BLaER1 treated with 17β-estradiol and CSF1 and Interleukin-3, amounts not matched to agents 10 nM and 100 nM (cell line): ENCODE measurements around the gene RSBN1.

Experiments
- H3K27ac ChIP-seq, 11 experiments: shearing (Covaris generic); formaldehyde crosslinking; 2 replicates each; pipeline ENCODE4 v1.8.1; 2022
- H3K27me3 ChIP-seq, 11 experiments: shearing (Covaris generic); formaldehyde crosslinking; 2 replicates each; pipeline ENCODE4 v1.8.1; 2022
- H3K36me3 ChIP-seq, 11 experiments: shearing (Covaris generic); formaldehyde crosslinking; 2 replicates each; pipeline ENCODE4 v1.8.1; 2022
- H3K4me1 ChIP-seq, 10 experiments: shearing (Covaris generic); formaldehyde crosslinking; 2 replicates each; pipeline ENCODE4 v1.8.1; 2022
- H3K4me2 ChIP-seq, 11 experiments: shearing (Covaris generic); formaldehyde crosslinking; 2 replicates each; pipeline ENCODE4 v1.8.1; 2022
- H3K4me3 ChIP-seq, 10 experiments: shearing (Covaris generic); formaldehyde crosslinking; 2 replicates each; pipeline ENCODE4 v1.8.1; 2022
- H3K9ac ChIP-seq, 11 experiments: shearing (Covaris generic); formaldehyde crosslinking; 2 replicates each; pipeline ENCODE4 v1.8.1; 2022
- H3K9me3 ChIP-seq, 11 experiments: shearing (Covaris generic); formaldehyde crosslinking; replicated peaks in 1 of 11; 2 replicates each; pipeline ENCODE4 v1.8.1; 2022
- H4K20me1 ChIP-seq, 11 experiments: shearing (Covaris generic); formaldehyde crosslinking; 2 replicates each; pipeline ENCODE4 v1.8.1; 2022
- Cebpa-rat ChIP-seq, 11 experiments: shearing (Covaris generic); IDR thresholded peaks; 2 replicates each; pipeline ENCODE4 v1.8.1; 2022

The RSBN1 gene

GRCh38 chr1:113793878-113794834, 18.1 kb downstream of the RSBN1 start:
- Histone ChIP-seq H3K9ac (no peak overlapping the region), H3K4me2 (peak overlapping the region in 8 of 11 experiments; percentile 49 to 79 (median 68); a peak in 14 of 22 replicates), H3K27me3 (no peaks in the 10 kb centered on the region), H3K9me3 (peaks cover 0 to 64% (median 38%) of the 10 kb centered on the region in 11 experiments; a peak in 17 of 22 replicates), H4K20me1 (peaks cover 0 to 36% (median 6%) of the 10 kb centered on the region in 11 experiments; a peak in 10 of 22 replicates), H3K4me1 (peaks cover 25 to 55% (median 41%) of the 10 kb centered on the region in 10 experiments), H3K36me3 (peaks cover 47 to 83% (median 67%) of the 10 kb centered on the region in 11 experiments), H3K27ac (peak overlapping the region in 2 of 11 experiments; percentile 33 to 62; a peak in 2 of 22 replicates), H3K4me3 (0 out of 20 replicates have a peak overlapping the region, but pooled peaks of 1 of the 10 experiments have one; percentile 0)
- no peak for TF ChIP-seq Cebpa-rat (IDR thresholded peaks at IDR 0.05)

GRCh38 chr1:113792986-113793385, 19.3 kb downstream of the RSBN1 start:
- Histone ChIP-seq H3K27ac (peak overlapping the region in 6 of 11 experiments; percentile 11 to 62 (median 50); a peak in 7 of 22 replicates), H3K36me3 (peaks cover 51 to 83% (median 69%) of the 10 kb centered on the region in 11 experiments), H3K27me3 (no peaks in the 10 kb centered on the region), H3K4me2 (peak overlapping the region in 10 of 11 experiments; percentile 1 to 79 (median 60); a peak in 18 of 22 replicates), H3K4me1 (peaks cover 25 to 57% (median 41%) of the 10 kb centered on the region in 10 experiments), H4K20me1 (peaks cover 0 to 35% (median 0%) of the 10 kb centered on the region in 11 experiments; a peak in 4 of 22 replicates), H3K9me3 (peaks cover 0 to 64% (median 41%) of the 10 kb centered on the region in 11 experiments; a peak in 17 of 22 replicates), H3K4me3 (peak overlapping the region in 1 of 10 experiments; percentile 38; a peak in 1 of 20 replicates), H3K9ac (no peak overlapping the region)
- no peak for TF ChIP-seq Cebpa-rat (IDR thresholded peaks at IDR 0.05)

GRCh38 chr1:113792471-113792870, 19.8 kb downstream of the RSBN1 start:
- H3K4me2 ChIP-seq, result peak overlapping the region; percentile 1 to 79 (median 55); a peak in 19 of 22 replicates
- TF ChIP-seq Cebpa-rat (IDR thresholded peaks at IDR 0.05), result no peak
- no peaks in the 10 kb centered on the region for H3K27me3 ChIP-seq
- peaks cover 0 to 60% (median 36%) of the 10 kb centered on the region in 11 experiments; a peak in 17 of 22 replicates for H3K9me3 ChIP-seq
- peak overlapping the region in 3 of 10 experiments; percentile 6 to 38 (median 19); a peak in 3 of 20 replicates for H3K4me3 ChIP-seq
- peak overlapping the region in 7 of 11 experiments; percentile 11 to 62 (median 49); a peak in 12 of 22 replicates for H3K27ac ChIP-seq
- H4K20me1 ChIP-seq, result peaks cover 0 to 32% (median 0%) of the 10 kb centered on the region in 11 experiments; a peak in 4 of 22 replicates
- H3K9ac ChIP-seq, result peak overlapping the region in 1 of 11 experiments; percentile 41; a peak in 2 of 22 replicates
- peaks cover 49 to 81% (median 66%) of the 10 kb centered on the region in 11 experiments for H3K36me3 ChIP-seq
- peaks cover 25 to 53% (median 39%) of the 10 kb centered on the region in 10 experiments for H3K4me1 ChIP-seq

GRCh38 chr1:113788802-113789201, 23.5 kb downstream of the RSBN1 start:
- no peaks in the 10 kb centered on the region for H3K27me3 ChIP-seq
- peaks cover 0 to 29% (median 9%) of the 10 kb centered on the region in 11 experiments; a peak in 14 of 22 replicates for H4K20me1 ChIP-seq
- H3K27ac ChIP-seq, result no peak overlapping the region
- peaks cover 33 to 72% (median 45%) of the 10 kb centered on the region in 11 experiments for H3K36me3 ChIP-seq
- peaks cover 31 to 52% (median 43%) of the 10 kb centered on the region in 10 experiments for H3K4me1 ChIP-seq
- H3K4me2 ChIP-seq, result peak overlapping the region in 5 of 11 experiments; percentile 2 to 30 (median 16); a peak in 6 of 22 replicates
- H3K4me3 ChIP-seq, result no peak overlapping the region; a peak in 1 of 20 replicates
- H3K9ac ChIP-seq, result no peak overlapping the region
- peak in 4 of 11 experiments; percentile 27 to 69 (median 49); a peak in 5 of 22 replicates for TF ChIP-seq Cebpa-rat (IDR thresholded peaks at IDR 0.05)
- peaks cover 0 to 25% (median 13%) of the 10 kb centered on the region in 11 experiments; a peak in 12 of 22 replicates for H3K9me3 ChIP-seq

GRCh38 chr1:113787663-113788062, 24.6 kb downstream of the RSBN1 start:
- Histone ChIP-seq H3K9me3 (peaks cover 0 to 22% (median 13%) of the 10 kb centered on the region in 11 experiments; a peak in 11 of 22 replicates), H3K36me3 (peaks cover 29 to 63% (median 42%) of the 10 kb centered on the region in 11 experiments), H3K27ac (no peak overlapping the region), H3K4me1 (peaks cover 31 to 50% (median 43%) of the 10 kb centered on the region in 10 experiments), H3K27me3 (no peaks in the 10 kb centered on the region), H4K20me1 (peaks cover 0 to 37% (median 14%) of the 10 kb centered on the region in 11 experiments; a peak in 14 of 22 replicates), H3K9ac (no peak overlapping the region), H3K4me3 (no peak overlapping the region), H3K4me2 (no peak overlapping the region)
- no peak for TF ChIP-seq Cebpa-rat (IDR thresholded peaks at IDR 0.05)

GRCh38 chr1:113786069-113786468, 26.2 kb downstream of the RSBN1 start:
- H3K4me1 ChIP-seq, result peaks cover 37 to 50% (median 44%) of the 10 kb centered on the region in 10 experiments
- H3K9ac ChIP-seq, result no peak overlapping the region
- no peak overlapping the region for H3K27ac ChIP-seq
- TF ChIP-seq Cebpa-rat (IDR thresholded peaks at IDR 0.05), result no peak
- H3K9me3 ChIP-seq, result peaks cover 0 to 22% (median 13%) of the 10 kb centered on the region in 11 experiments; a peak in 11 of 22 replicates
- H3K27me3 ChIP-seq, result no peaks in the 10 kb centered on the region
- H3K36me3 ChIP-seq, result peaks cover 29 to 62% (median 42%) of the 10 kb centered on the region in 11 experiments
- H3K4me2 ChIP-seq, result no peak overlapping the region
- peaks cover 0 to 52% (median 25%) of the 10 kb centered on the region in 11 experiments; a peak in 15 of 22 replicates for H4K20me1 ChIP-seq
- H3K4me3 ChIP-seq, result no peak overlapping the region

GRCh38 chr1:113784104-113784779, 28.0 kb downstream of the RSBN1 start:
- peak overlapping the region in 2 of 11 experiments; percentile 6 to 38; a peak in 2 of 22 replicates for H3K9ac ChIP-seq
- peak overlapping the region in 9 of 11 experiments; percentile 8 to 54 (median 24); a peak in 9 of 22 replicates for H3K27ac ChIP-seq
- no peak for TF ChIP-seq Cebpa-rat (IDR thresholded peaks at IDR 0.05)
- H3K9me3 ChIP-seq, result peaks cover 0 to 8% (median 4%) of the 10 kb centered on the region in 11 experiments; a peak in 10 of 22 replicates
- peaks cover 16 to 44% (median 29%) of the 10 kb centered on the region in 11 experiments for H3K36me3 ChIP-seq
- peak overlapping the region; percentile 48 to 88 (median 67) for H3K4me2 ChIP-seq
- H3K27me3 ChIP-seq, result no peaks in the 10 kb centered on the region
- H4K20me1 ChIP-seq, result peaks cover 0 to 71% (median 38%) of the 10 kb centered on the region in 11 experiments; a peak in 15 of 22 replicates
- no peak overlapping the region; a peak in 1 of 20 replicates for H3K4me3 ChIP-seq
- H3K4me1 ChIP-seq, result peaks cover 44 to 60% (median 48%) of the 10 kb centered on the region in 10 experiments
